Urinary bladder (tissue), 4 donors: ENCODE measurements around the gene SLC35F4. TPM values are rescaled to one million over a fixed set of nuclear protein-coding genes. Genes with fewer than 3 reads are reported as not detected.

ENCODE experiments used
- DNase-seq: peaks from one replicate; pipeline ENCODE4 v3.0.0-alpha.2; 2015; ENCODE audit errors: extremely low spot score
- H3K27ac ChIP-seq: one replicate; pipeline ENCODE4 v1.5.1; 2013; ENCODE audit warnings: low read depth, mild to moderate bottlenecking, moderate library complexity
- H3K36me3 ChIP-seq: one replicate; pipeline ENCODE4 v1.6.1; 2013; ENCODE audit warnings: mild to moderate bottlenecking, moderate library complexity; ENCODE audit not compliant: insufficient read depth
- H3K4me1 ChIP-seq: one replicate; pipeline ENCODE4 v1.6.1; 2013; ENCODE audit warnings: mild to moderate bottlenecking, moderate library complexity; ENCODE audit not compliant: insufficient read depth
- H3K4me3 ChIP-seq: one replicate; pipeline ENCODE4 v1.5.1; 2013; ENCODE audit warnings: low read depth, low read length
- WGBS: extraction: QIAGEN DNeasy Blood & Tissue Kit; methylation state at CpG from one replicate; pipeline ENCODE4 v1.1.7; 2013; 5-methylcytosine and 5-hydroxymethylcytosine counted together
- polyA plus RNA-seq: library from polyadenylated mRNA; stranded (reverse); fragments of 200-250 nt; gene quantifications from one replicate; pipeline ENCODE4 v1.2.3, GENCODE V29; 2013
- total RNA-seq: library from RNA; depleted of rRNA; stranded (reverse); fragments of >200 nt; gene quantifications from one replicate; pipeline ENCODE4 v1.2.3, GENCODE V29; 2014
- donor health status: healthy with polysubstance abuse.
- donor health status: healthy.

The SLC35F4 gene
- total and polyA plus RNA-seq, 2 donors: 0.11 to 0.90 TPM

- 79% methylated on average over 4 of the region's 4 CpGs for WGBS
- Histone ChIP-seq H3K4me1 (no peaks in the 10 kb centered on the region), H3K4me3 (no peak overlapping the region), H3K27ac (no peak overlapping the region), H3K36me3 (no peaks in the 10 kb centered on the region)
- DNase-seq: no peak
Measured at GRCh38 chr14:57578801-57579200, 287.1 kb downstream of the SLC35F4 start.

GRCh38 chr14:57576498-57576897, 289.4 kb downstream of the SLC35F4 start:
- Histone ChIP-seq H3K36me3 (no peaks in the 10 kb centered on the region), H3K4me1 (no peaks in the 10 kb centered on the region), H3K4me3 (no peak overlapping the region), H3K27ac (no peak overlapping the region)
- WGBS: 61% methylated on average over 1 of the region's 1 CpG
- DNase-seq: no peak

- DNase-seq: no peak
- no peak overlapping the region for H3K27ac ChIP-seq
- H3K4me1 ChIP-seq: no peaks in the 10 kb centered on the region
- H3K4me3 ChIP-seq: no peak overlapping the region
- 85% methylated on average over 2 of the region's 2 CpGs for WGBS
- H3K36me3 ChIP-seq: no peaks in the 10 kb centered on the region
Measured at GRCh38 chr14:57575482-57575881, 290.4 kb downstream of the SLC35F4 start.

- DNase-seq: no peak
- 87% methylated on average over 5 of the region's 5 CpGs for WGBS
- no peaks in the 10 kb centered on the region for H3K36me3 ChIP-seq
- H3K27ac ChIP-seq: no peak overlapping the region
- no peaks in the 10 kb centered on the region for H3K4me1 ChIP-seq
- no peak overlapping the region for H3K4me3 ChIP-seq
Measured at GRCh38 chr14:57574617-57575288, 291.1 kb downstream of the SLC35F4 start.

GRCh38 chr14:57573173-57573572, 292.7 kb downstream of the SLC35F4 start:
- no peak for DNase-seq
- no peak overlapping the region for H3K4me3 ChIP-seq
- H3K36me3 ChIP-seq: no peaks in the 10 kb centered on the region
- no peaks in the 10 kb centered on the region for H3K4me1 ChIP-seq
- no peak overlapping the region for H3K27ac ChIP-seq
- whole genome bisulfite sequencing: 90% methylated on average over 3 of the region's 3 CpGs

GRCh38 chr14:57568554-57568953, 297.3 kb downstream of the SLC35F4 start:
- DNase-seq: no peak
- H3K36me3 ChIP-seq: no peaks in the 10 kb centered on the region
- no peak overlapping the region for H3K4me3 ChIP-seq
- H3K4me1 ChIP-seq: no peaks in the 10 kb centered on the region
- 91% methylated on average over 4 of the region's 4 CpGs for WGBS
- H3K27ac ChIP-seq: no peak overlapping the region

GRCh38 chr14:57567220-57567619, 298.7 kb downstream of the SLC35F4 start:
- WGBS: 91% methylated on average over 2 of the region's 2 CpGs
- DNase-seq: no peak
- Histone ChIP-seq H3K4me1 (no peaks in the 10 kb centered on the region), H3K27ac (no peak overlapping the region), H3K36me3 (no peaks in the 10 kb centered on the region), H3K4me3 (no peak overlapping the region)

GRCh38 chr14:57560681-57561080, 305.2 kb downstream of the SLC35F4 start:
- 97% methylated on average over 3 of the region's 3 CpGs for WGBS
- Histone ChIP-seq H3K27ac (no peak overlapping the region), H3K4me1 (no peaks in the 10 kb centered on the region), H3K4me3 (no peak overlapping the region), H3K36me3 (no peaks in the 10 kb centered on the region)
- DNase-seq: no peak

- H3K36me3 ChIP-seq: no peaks in the 10 kb centered on the region
- 83% methylated on average over 5 of the region's 5 CpGs for WGBS
- H3K4me1 ChIP-seq: no peaks in the 10 kb centered on the region
- H3K27ac ChIP-seq: no peak overlapping the region
- H3K4me3 ChIP-seq: no peak overlapping the region
- no peak for DNase-seq
Measured at GRCh38 chr14:57559576-57559975, 306.3 kb downstream of the SLC35F4 start.

GRCh38 chr14:57549765-57550420, 316.0 kb downstream of the SLC35F4 start:
- Histone ChIP-seq H3K4me1 (no peaks in the 10 kb centered on the region), H3K36me3 (no peaks in the 10 kb centered on the region), H3K27ac (no peak overlapping the region), H3K4me3 (no peak overlapping the region)
- DNase-seq: no peak
- WGBS: 83% methylated on average over 4 of the region's 4 CpGs

- H3K27ac ChIP-seq: no peak overlapping the region
- H3K36me3 ChIP-seq: no peaks in the 10 kb centered on the region
- WGBS: 77% methylated on average over 2 of the region's 2 CpGs
- no peaks in the 10 kb centered on the region for H3K4me1 ChIP-seq
- H3K4me3 ChIP-seq: no peak overlapping the region
- no peak for DNase-seq
Measured at GRCh38 chr14:57549016-57549564, 316.8 kb downstream of the SLC35F4 start.

GRCh38 chr14:57547131-57547530, 318.8 kb downstream of the SLC35F4 start:
- no peak overlapping the region for H3K4me3 ChIP-seq
- H3K27ac ChIP-seq: no peak overlapping the region
- H3K36me3 ChIP-seq: no peaks in the 10 kb centered on the region
- no peaks in the 10 kb centered on the region for H3K4me1 ChIP-seq
- WGBS: 90% methylated on average over 2 of the region's 2 CpGs
- no peak for DNase-seq

GRCh38 chr14:57533214-57533613, 332.7 kb downstream of the SLC35F4 start:
- Histone ChIP-seq H3K4me1 (no peaks in the 10 kb centered on the region), H3K4me3 (no peak overlapping the region), H3K27ac (no peak overlapping the region), H3K36me3 (no peaks in the 10 kb centered on the region)
- WGBS: 46% methylated on average over 1 of the region's 1 CpG
- no peak for DNase-seq

GRCh38 chr14:57530571-57530970, 335.3 kb downstream of the SLC35F4 start:
- no peaks in the 10 kb centered on the region for H3K4me1 ChIP-seq
- no peak for DNase-seq
- H3K27ac ChIP-seq: no peak overlapping the region
- H3K4me3 ChIP-seq: no peak overlapping the region
- no peaks in the 10 kb centered on the region for H3K36me3 ChIP-seq
